CD14-positive monocyte (primary cell): Measurements from ENCODE around the gene ACBD7. TPM values are rescaled to one million over a fixed set of nuclear protein-coding genes. Genes with fewer than 3 reads are reported as not detected.

Source experiments
- DNase-seq, 3 donors: peaks; one replicate each; pipeline ENCODE4 v3.0.0-alpha.2; 2011 to 2022
- H2AFZ ChIP-seq: 2 replicates; pipeline ENCODE4 v1.6.0; 2012; ENCODE audit warnings: mild to moderate bottlenecking, low read depth, low read length, inconsistent platforms; ENCODE audit not compliant: insufficient read depth, poor library complexity, severe bottlenecking
- H3K27ac ChIP-seq, 2 donors: 1 replicate in 1 of 2; 2 replicates in 1 of 2; pipeline ENCODE4 v1.5.1; 2012 to 2013; ENCODE audit warnings: low read length in 2 of 2, control low read depth in 1 of 2, inconsistent platforms in 1 of 2, low read depth in 1 of 2, mild to moderate bottlenecking in 1 of 2
- H3K27me3 ChIP-seq, 2 donors: one replicate each; pipeline versions ENCODE4 v1.6.0 to v1.6.1; 2011 to 2013; ENCODE audit warnings: low read length in 2 of 2; ENCODE audit not compliant: control insufficient read depth in 2 of 2, insufficient read depth in 2 of 2
- H3K36me3 ChIP-seq, 2 donors: replicated peaks in 1 of 2; 1 replicate in 1 of 2; 2 replicates in 1 of 2; pipeline versions ENCODE4 v1.5.1 to v1.6.1; 2012 to 2013; ENCODE audit warnings: low read length in 2 of 2, control low read depth in 1 of 2, inconsistent platforms in 1 of 2, mild to moderate bottlenecking in 1 of 2; ENCODE audit not compliant: insufficient read depth in 2 of 2, control insufficient read depth in 1 of 2
- H3K4me1 ChIP-seq, 2 donors: 1 replicate in 1 of 2; 2 replicates in 1 of 2; pipeline versions ENCODE4 v1.5.1 to v1.6.1; 2012 to 2013; ENCODE audit warnings: low read length in 2 of 2, control low read depth in 1 of 2, inconsistent platforms in 1 of 2, mild to moderate bottlenecking in 1 of 2, moderate library complexity in 1 of 2; ENCODE audit not compliant: insufficient read depth in 2 of 2, control insufficient read depth in 1 of 2
- H3K4me2 ChIP-seq: replicated peaks from 2 replicates; pipeline ENCODE3; 2012; ENCODE audit warnings: low read length, moderate library complexity, mild to moderate bottlenecking; ENCODE audit not compliant: poor library complexity, severe bottlenecking; ENCODE audit errors: extremely low read depth
- H3K4me3 ChIP-seq, 3 experiments: fragments of 200-600 bp in 1 of 3; sonication (generic) in 1 of 3; replicated peaks in 1 of 3; 1 replicate in 2 of 3; 2 replicates in 1 of 3; pipeline ENCODE4 v1.5.1; 2011 to 2013; ENCODE audit warnings: low read length in 3 of 3, mild to moderate bottlenecking in 3 of 3, control low read depth in 2 of 3, low read depth in 2 of 3, inconsistent platforms in 1 of 3, moderate library complexity in 1 of 3
- H3K79me2 ChIP-seq: 2 replicates; pipeline ENCODE4 v1.6.0; 2012; ENCODE audit warnings: mild to moderate bottlenecking, control low read depth, inconsistent platforms, low read length, moderate library complexity; ENCODE audit not compliant: insufficient read depth
- H3K9ac ChIP-seq: 2 replicates; pipeline ENCODE4 v1.6.0; 2017; ENCODE audit warnings: low read length, mild to moderate bottlenecking; ENCODE audit not compliant: insufficient read depth, poor library complexity, severe bottlenecking
- H3K9me3 ChIP-seq, 2 donors: replicated peaks in 1 of 2; 1 replicate in 1 of 2; 2 replicates in 1 of 2; pipeline versions ENCODE4 v1.5.1 to v1.6.1; 2012 to 2013; ENCODE audit warnings: low read length in 2 of 2, control low read depth in 1 of 2; ENCODE audit not compliant: control insufficient read depth in 1 of 2, insufficient read depth in 1 of 2
- H4K20me1 ChIP-seq: 2 replicates; pipeline ENCODE4 v1.6.0; 2012; ENCODE audit warnings: mild to moderate bottlenecking, low read length, control low read depth, moderate library complexity; ENCODE audit not compliant: insufficient read depth
- H3K27ac Mint-ChIP-seq, 7 donors: one replicate each; pipeline ENCODE4 v1.8.0; 2020; ENCODE audit warnings: mild to moderate bottlenecking in 7 of 7, mixed read lengths in 7 of 7, moderate library complexity in 6 of 7, inconsistent platforms in 2 of 7
- H3K27me3 Mint-ChIP-seq, 3 donors: one replicate each; pipeline ENCODE4 v1.8.0; 2021 to 2022; ENCODE audit warnings: low read depth in 3 of 3, mild to moderate bottlenecking in 3 of 3, mixed read lengths in 3 of 3, moderate library complexity in 3 of 3, inconsistent platforms in 1 of 3
- H3K36me3 Mint-ChIP-seq, 2 donors: one replicate each; pipeline ENCODE4 v1.8.0; 2020; ENCODE audit warnings: mixed read lengths in 2 of 2, inconsistent platforms in 1 of 2, mild to moderate bottlenecking in 1 of 2
- H3K4me1 Mint-ChIP-seq: one replicate; pipeline ENCODE4 v1.8.0; 2020; ENCODE audit warnings: mild to moderate bottlenecking, mixed read lengths
- H3K4me3 Mint-ChIP-seq, 2 donors: one replicate each; pipeline ENCODE4 v1.8.0; 2020; ENCODE audit warnings: mild to moderate bottlenecking in 2 of 2, mixed read lengths in 2 of 2, moderate library complexity in 1 of 2
- H3K9me3 Mint-ChIP-seq, 7 donors: one replicate each; pipeline ENCODE4 v1.8.0; 2020 to 2022; ENCODE audit warnings: mixed read lengths in 7 of 7, mild to moderate bottlenecking in 6 of 7, moderate library complexity in 6 of 7, inconsistent platforms in 2 of 7
- CTCF ChIP-seq: fragments of 200-600 bp; IDR thresholded peaks from one replicate; pipeline ENCODE4 v1.8.0; 2022; ENCODE audit warnings: antibody characterized with exemption, mild to moderate bottlenecking
- WGBS: methylation state at CpG from one replicate; pipeline ENCODE4 v1.1.5; 2013; ENCODE audit warnings: missing lambda C conversion rate; ENCODE audit not compliant: insufficient coverage; 5-methylcytosine and 5-hydroxymethylcytosine counted together
- intact Hi-C, 2 donors: fragments of 100-400 bp; cut with micrococcal nuclease; formaldehyde crosslinking; loops; one replicate each; pipeline versions ENCODE4 v1.15.0 to v1.15.1; 2023
- polyA plus RNA-seq, 3 donors: library from polyadenylated mRNA; depleted of rRNA in 1 of 3; unstranded in 2 of 3; stranded (reverse) in 1 of 3; fragments of 300-500 nt in 2 of 3; fragments of >200 nt in 1 of 3; fragmentation: Illumina TruSeq in 2 of 3; gene quantifications; 1 replicate in 2 of 3; 2 replicates in 1 of 3; pipeline ENCODE4 v1.2.3, GENCODE V29; 2012 to 2021

Gene ACBD7
- polyA plus RNA-seq, 3 donors: 0.11 TPM; not detected in 2

- no peak overlapping the region for H3K4me2 ChIP-seq
- H2AFZ ChIP-seq: no peak overlapping the region
- Mint-ChIP-seq H3K4me1 (no peaks in the 10 kb centered on the region), H3K4me3 (no peak overlapping the region), H3K36me3 (peaks cover 0 to 15% of the 10 kb centered on the region in 2 donors), H3K27me3 (peaks cover 0 to 4% (median 0%) of the 10 kb centered on the region in 3 donors), H3K27ac (no peak overlapping the region), H3K9me3 (peaks cover 0 to 2% (median 0%) of the 10 kb centered on the region in 7 donors)
- H3K27me3 ChIP-seq: no peaks in the 10 kb centered on the region
- no peaks in the 10 kb centered on the region for H4K20me1 ChIP-seq
- no peaks in the 10 kb centered on the region for H3K4me1 ChIP-seq
- H3K79me2 ChIP-seq: no peaks in the 10 kb centered on the region
- H3K27ac ChIP-seq: no peak overlapping the region
- no peak overlapping the region for H3K9ac ChIP-seq
- H3K9me3 ChIP-seq: no peaks in the 10 kb centered on the region
- intact Hi-C loops: no loop called here
- 96% methylated on average over 4 of the region's 9 CpGs for WGBS
- no peaks in the 10 kb centered on the region for H3K36me3 ChIP-seq
- DNase-seq: no peak
- no peak overlapping the region for H3K4me3 ChIP-seq
- TF ChIP-seq CTCF: no peak
These were observed 35.6 kb upstream of the ACBD7 start for GRCh38 chr10:15124190-15124589.

DNA sequence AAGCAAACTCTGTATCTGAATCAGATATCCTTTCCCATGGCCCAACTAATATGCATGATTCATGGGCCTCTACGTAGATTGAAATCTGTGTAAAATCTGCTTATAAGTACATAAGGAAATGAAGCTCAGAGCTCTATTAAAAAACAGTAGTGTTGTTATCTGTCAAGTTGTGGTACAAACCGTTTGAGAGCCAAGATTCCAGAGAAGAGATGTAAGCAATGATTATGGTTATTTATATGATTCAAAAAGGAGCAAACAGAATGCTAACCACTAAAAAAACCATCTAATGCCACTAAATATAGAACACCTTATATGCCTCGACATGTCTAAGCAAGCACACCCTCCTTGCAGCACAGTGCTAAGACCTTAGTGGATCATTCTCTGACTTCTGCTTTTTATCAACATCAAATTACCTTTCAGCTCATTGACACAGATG, 35.2 kb upstream of the ACBD7 start:
- no peaks in the 10 kb centered on the region for H3K27me3 ChIP-seq
- intact Hi-C loops: no loop called here
- H3K4me2 ChIP-seq: no peak overlapping the region
- H3K79me2 ChIP-seq: no peaks in the 10 kb centered on the region
- Mint-ChIP-seq H3K36me3 (peaks cover 0 to 16% of the 10 kb centered on the region in 2 donors), H3K9me3 (peaks cover 0 to 2% (median 0%) of the 10 kb centered on the region in 7 donors), H3K4me1 (peaks cover 1% of the 10 kb centered on the region), H3K4me3 (no peak overlapping the region), H3K27me3 (peaks cover 0 to 4% (median 0%) of the 10 kb centered on the region in 3 donors), H3K27ac (no peak overlapping the region)
- H3K9me3 ChIP-seq: no peaks in the 10 kb centered on the region
- no peak for DNase-seq
- no peak for TF ChIP-seq CTCF
- no peaks in the 10 kb centered on the region for H3K36me3 ChIP-seq
- no peak overlapping the region for H3K9ac ChIP-seq
- H3K27ac ChIP-seq: no peak overlapping the region
- H3K4me3 ChIP-seq: no peak overlapping the region
- peaks cover 0 to under 1% of the 10 kb centered on the region in 2 donors for H3K4me1 ChIP-seq
- no peaks in the 10 kb centered on the region for H4K20me1 ChIP-seq
- WGBS: no CpG with 5 or more reads among the region's 3 CpGs
- H2AFZ ChIP-seq: no peak overlapping the region
